Measurements from ENCODE around the gene PTDSS2. TPM values are rescaled to one million over a fixed set of nuclear protein-coding genes. Genes with fewer than 3 reads are reported as not detected.

PTDSS2 gene
- total and polyA plus RNA-seq, 2 experiments from 2014 or later: 22.7 to 145 TPM

DNA sequence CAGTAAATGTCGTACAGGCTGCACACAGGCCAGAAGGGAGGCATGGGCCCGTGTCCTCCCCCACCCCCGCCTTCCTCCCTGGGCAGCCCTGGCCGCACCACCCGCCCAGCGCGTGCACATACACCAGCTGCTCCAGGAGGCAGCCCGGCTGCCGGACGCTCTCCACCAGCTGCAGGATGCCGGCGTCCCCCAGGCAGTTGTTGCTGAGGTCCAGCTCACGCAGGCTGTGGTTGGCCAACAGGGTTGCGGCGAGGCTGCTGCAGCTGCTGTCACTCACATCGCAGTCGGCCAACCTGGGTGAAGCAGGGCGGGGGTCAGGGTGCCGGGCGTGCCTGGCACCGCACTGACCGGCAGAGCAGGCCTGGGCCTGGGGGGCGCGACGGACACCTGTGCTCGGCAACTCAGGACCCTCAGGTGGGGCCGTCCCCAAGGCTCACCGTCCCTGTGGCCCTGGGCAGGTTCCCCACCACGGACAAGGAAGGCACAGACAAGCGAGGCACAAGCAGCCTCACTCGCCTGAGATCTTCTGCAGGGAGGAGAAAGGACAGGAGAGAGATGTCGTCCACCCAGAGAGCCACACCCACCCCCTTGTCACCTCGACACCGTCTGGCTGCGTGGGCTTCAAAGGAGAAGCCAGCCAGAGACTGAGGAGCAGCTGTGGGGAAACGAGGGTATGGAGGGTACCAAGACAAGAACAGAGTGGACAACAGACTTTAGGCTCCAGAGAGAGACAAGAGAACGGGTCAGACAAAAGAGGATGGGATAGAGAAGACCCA lies 44.9 kb downstream of the PTDSS2 start:
- TF ChIP-seq ZNF462 (CRISPR knock-in tag; IDR thresholded peaks at IDR 0.05): no peak
- no peak overlapping the region for H3K4me3 Mint-ChIP-seq
- no peaks in the 10 kb centered on the region for H3K36me3 ChIP-seq (ENCODE audit: insufficient read depth)
- H3K79me2 ChIP-seq (replicated peaks; ENCODE audit: insufficient read depth): no peaks in the 10 kb centered on the region
- no peaks in the 10 kb centered on the region for H3K4me1 ChIP-seq (ENCODE audit: insufficient read depth)
- H3K27me3 ChIP-seq (ENCODE audit: insufficient read depth): no peaks in the 10 kb centered on the region
- DNase-seq (ENCODE audit: low spot score): no peak
- no peak overlapping the region for H3K27ac Mint-ChIP-seq
- H3K9me2 ChIP-seq (ENCODE audit: insufficient read depth): no peaks in the 10 kb centered on the region
- H2AFZ ChIP-seq: no peak overlapping the region
- no peaks in the 10 kb centered on the region for H4K20me1 ChIP-seq (replicated peaks; ENCODE audit: insufficient read depth)
- peak; percentile 15; the same call in 2 of the 3 replicates for ATAC-seq
- no peaks in the 10 kb centered on the region; the same call in 2 of the 3 replicates for H3K4me1 Mint-ChIP-seq
- peaks cover 52% of the 10 kb centered on the region for H3K36me3 Mint-ChIP-seq (ENCODE audit: low read depth)
- peaks cover 21% of the 10 kb centered on the region for H3K9me3 Mint-ChIP-seq
- H3F3A ChIP-seq (replicated peaks; ENCODE audit: low read depth): 0 out of 2 replicates have a peak, but pooled peaks cover 8% of the 10 kb centered on the region
- H3K27ac ChIP-seq (ENCODE audit: low read depth): no peak overlapping the region
- H3K4me2 ChIP-seq: no peak overlapping the region
- peaks cover 18% of the 10 kb centered on the region for H3K27me3 Mint-ChIP-seq (ENCODE audit: insufficient read depth, low read depth, poor library complexity)
- H3K4me3 ChIP-seq: no peak overlapping the region

DNA sequence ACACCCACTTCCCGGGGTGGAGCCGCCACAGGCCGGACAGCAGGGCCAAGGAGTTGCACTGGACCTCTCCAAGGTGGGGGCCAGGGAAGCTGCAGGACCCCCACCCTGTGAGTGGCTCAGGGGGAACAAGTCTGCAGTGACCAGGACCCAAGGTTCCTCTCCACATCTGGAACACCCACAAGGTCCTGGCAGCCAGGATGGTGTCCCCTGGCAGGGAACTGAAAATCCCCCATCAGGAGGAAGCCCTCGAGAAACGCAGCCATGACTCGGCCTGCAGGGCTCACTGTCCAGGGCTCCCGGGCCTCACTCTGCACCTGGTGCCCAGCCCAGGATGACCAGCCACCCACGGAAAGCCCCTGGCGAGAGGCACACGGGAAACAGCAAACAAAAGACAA lies 45.5 kb downstream of the PTDSS2 start:
- Histone ChIP-seq H3K9me2 (ENCODE audit: insufficient read depth) (no peaks in the 10 kb centered on the region), H4K20me1 (replicated peaks; ENCODE audit: insufficient read depth) (no peaks in the 10 kb centered on the region), H3K27ac (ENCODE audit: low read depth) (no peak overlapping the region), H3K36me3 (ENCODE audit: insufficient read depth) (no peaks in the 10 kb centered on the region), H3K4me2 (no peak overlapping the region), H3K27me3 (ENCODE audit: insufficient read depth) (no peaks in the 10 kb centered on the region), H3K4me1 (ENCODE audit: insufficient read depth) (no peaks in the 10 kb centered on the region), H3F3A (replicated peaks; ENCODE audit: low read depth) (0 out of 2 replicates have a peak, but pooled peaks cover 8% of the 10 kb centered on the region), H3K79me2 (replicated peaks; ENCODE audit: insufficient read depth) (no peaks in the 10 kb centered on the region), H3K4me3 (no peak overlapping the region), H2AFZ (no peak overlapping the region)
- H3K27me3 Mint-ChIP-seq (ENCODE audit: insufficient read depth, low read depth, poor library complexity): peaks cover 21% of the 10 kb centered on the region
- ATAC-seq (no peak), DNase-seq (ENCODE audit: low spot score) (no peak)
- no peak overlapping the region for H3K27ac Mint-ChIP-seq
- no peaks in the 10 kb centered on the region; the same call in 2 of the 3 replicates for H3K4me1 Mint-ChIP-seq
- peaks cover 55% of the 10 kb centered on the region for H3K36me3 Mint-ChIP-seq (ENCODE audit: low read depth)
- H3K4me3 Mint-ChIP-seq: no peak overlapping the region
- peaks cover 21% of the 10 kb centered on the region for H3K9me3 Mint-ChIP-seq
- TF ChIP-seq STAT1 (IDR thresholded peaks at IDR 0.05; ENCODE audit: unreplicated experiment) (no peak), CTCF (conservative IDR thresholded peaks at IDR 0.05; ENCODE audit: low read depth in 2 of 2) (no peak), ZNF114 (CRISPR knock-in tag; IDR thresholded peaks at IDR 0.05) (no peak)

Measured in GM23338 (cell line).